Activated CD8-positive, alpha-beta memory T cell treated with anti-CD3 and anti-CD28 coated beads, Interleukin-2, amount 50 U/mL, for 24 hours (primary cell): ENCODE measurements around the gene KIRREL3.
"Not testable (repeated sequence)": the region's sequence is repeated elsewhere in the genome, so short reads cannot be mapped to it uniquely, and the experiment has no call there.

Experiments used
- DNase-seq: peaks from one replicate; pipeline ENCODE4 v3.0.0-alpha.2; 2020; ENCODE audit errors: extremely low read depth

The KIRREL3 gene

GRCh38 chr11:126404367-126404766, 596.2 kb downstream of the KIRREL3 start:
- no peak for DNase-seq

GRCh38 chr11:126403658-126404057, 596.9 kb downstream of the KIRREL3 start:
- no peak for DNase-seq

- no peak for DNase-seq
Measured at GRCh38 chr11:126403022-126403581, 597.5 kb downstream of the KIRREL3 start.

- DNase-seq = no peak
Measured at GRCh38 chr11:126400479-126400878, 600.1 kb downstream of the KIRREL3 start.

GRCh38 chr11:126400019-126400418, 600.6 kb downstream of the KIRREL3 start:
- no peak for DNase-seq

GRCh38 chr11:126398721-126399120, 601.8 kb downstream of the KIRREL3 start:
- no peak for DNase-seq

- DNase-seq = no peak
Measured at GRCh38 chr11:126398296-126398695, 602.3 kb downstream of the KIRREL3 start.

- no peak for DNase-seq
Measured at GRCh38 chr11:126396965-126397364, 603.6 kb downstream of the KIRREL3 start.

GRCh38 chr11:126396266-126396665, 604.3 kb downstream of the KIRREL3 start:
- not testable (repeated sequence) for DNase-seq

- not testable (repeated sequence) for DNase-seq
Measured at GRCh38 chr11:126395784-126396183, 604.8 kb downstream of the KIRREL3 start.

GRCh38 chr11:126394634-126395072, 605.9 kb downstream of the KIRREL3 start:
- not testable (repeated sequence) for DNase-seq

GRCh38 chr11:126394036-126394435, 606.5 kb downstream of the KIRREL3 start:
- DNase-seq = no peak

GRCh38 chr11:126393143-126393542, 607.4 kb downstream of the KIRREL3 start:
- DNase-seq = no peak

GRCh38 chr11:126392633-126393013, 607.9 kb downstream of the KIRREL3 start:
- DNase-seq = no peak

- DNase-seq = no peak
Measured at GRCh38 chr11:126391970-126392632, 608.5 kb downstream of the KIRREL3 start.

GRCh38 chr11:126391286-126391954, 609.1 kb downstream of the KIRREL3 start:
- DNase-seq = no peak

GRCh38 chr11:126390272-126390867, 610.2 kb downstream of the KIRREL3 start:
- DNase-seq = no peak

GRCh38 chr11:126387857-126388256, 612.7 kb downstream of the KIRREL3 start:
- no peak for DNase-seq

GRCh38 chr11:126386729-126387071, 613.9 kb downstream of the KIRREL3 start:
- DNase-seq = not testable (repeated sequence)

GRCh38 chr11:126385991-126386728, 614.4 kb downstream of the KIRREL3 start:
- no peak for DNase-seq

- no peak for DNase-seq
Measured at GRCh38 chr11:126384449-126385070, 616.0 kb downstream of the KIRREL3 start.
